Measurements from ENCODE around the gene UBL4B. TPM values are rescaled to one million over a fixed set of nuclear protein-coding genes. Genes with fewer than 3 reads are reported as not detected.

The UBL4B gene
- total and polyA plus RNA-seq, 2 donors (not counting 3 experiments of a cell fraction or from before 2014, with no cell fraction given): not detected

DNA sequence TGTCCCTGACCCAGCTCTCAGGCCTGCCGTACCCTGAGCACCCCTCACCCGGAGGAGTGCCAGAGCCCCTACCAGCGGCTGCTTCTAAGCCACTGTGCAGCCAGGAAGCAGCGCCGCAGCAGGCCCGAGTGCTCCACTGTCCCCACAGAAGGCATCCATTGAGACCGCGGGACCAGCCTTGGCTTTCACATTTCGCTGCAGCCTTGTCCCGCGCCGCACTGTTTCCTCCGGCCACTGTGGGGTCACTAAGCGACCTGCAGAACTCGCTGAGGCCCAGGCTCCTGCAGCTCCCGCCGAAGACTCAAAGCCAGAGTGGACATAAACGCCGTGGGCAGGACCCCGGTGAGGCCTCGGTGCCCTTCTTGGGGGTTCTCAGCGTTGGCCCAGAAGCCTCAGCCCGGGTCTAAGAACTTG, 44.8 kb upstream of the UBL4B start:
- Histone ChIP-seq H3K4me3 (replicated peaks in 1 of 3; ENCODE audit: insufficient read depth in 1 of 3, low read depth in 1 of 3, low read length in 3 of 3) (no peak overlapping the region), H3K79me2 (ENCODE audit: control insufficient read depth, insufficient read depth, low read length) (no peaks in the 10 kb centered on the region), H3K9me1 (replicated peaks; ENCODE audit: control insufficient read depth, extremely low read depth, insufficient read depth, low read length) (no peaks in the 10 kb centered on the region), H3K36me3 (ENCODE audit: control insufficient read depth in 2 of 2, extremely low read depth in 1 of 2, insufficient read depth in 2 of 2, low read length in 2 of 2) (no peaks in the 10 kb centered on the region), H2AFZ (ENCODE audit: low read depth, low read length) (no peak overlapping the region), H3K9ac (replicated peaks; ENCODE audit: extremely low read depth, insufficient read depth, low read length) (no peak overlapping the region), H4K20me1 (replicated peaks; ENCODE audit: control insufficient read depth, extremely low read depth, insufficient read depth, low read length) (no peaks in the 10 kb centered on the region), H3K9me3 (replicated peaks; ENCODE audit: control insufficient read depth, insufficient read depth, low read length) (no peaks in the 10 kb centered on the region), H3K27ac (ENCODE audit: insufficient read depth, low read depth, low read length) (no peak overlapping the region), H3K4me1 (ENCODE audit: control insufficient read depth, extremely low read depth, insufficient read depth, low read length) (no peaks in the 10 kb centered on the region), H3K27me3 (ENCODE audit: control insufficient read depth in 2 of 2, insufficient read depth in 2 of 2, low read length in 2 of 2) (peaks cover 57 to 66% of the 10 kb centered on the region in 2 experiments), H3K4me2 (ENCODE audit: insufficient read depth, low read length) (no peak overlapping the region)
- no peak for TF ChIP-seq MAX (IDR thresholded peaks at IDR 0.05; ENCODE audit: insufficient read depth, insufficient read length)
- TF ChIP-seq POLR2AphosphoS5 (IDR thresholded peaks at IDR 0.05; ENCODE audit: insufficient read depth, low read depth, low read length): no peak
- no peak for TF ChIP-seq MYC (IDR thresholded peaks at IDR 0.05; ENCODE audit: low read depth, low read length)
- TF ChIP-seq CTCF (IDR thresholded peaks at IDR 0.05; ENCODE audit: extremely low read depth in 1 of 2, insufficient read depth in 1 of 2, low read depth in 1 of 2, low read length in 2 of 2): no peak
- TF ChIP-seq JUN (IDR thresholded peaks at IDR 0.05; ENCODE audit: borderline replicate concordance, insufficient read depth, insufficient read length, low read depth): no peak
- no peak for TF ChIP-seq GATA2 (IDR thresholded peaks at IDR 0.05; ENCODE audit: insufficient read depth, insufficient read length, low read depth, low read length)
- TF ChIP-seq POLR2A (IDR thresholded peaks at IDR 0.05; ENCODE audit: low read depth, low read length): no peak
- CTCF ChIA-PET: interaction anchor here (1.2 to 3.2 kb wide), 4 partner anchors 14 to 38 kb away, joined by 3 to 14 read pairs (median 5); no protein-coding TSS in a partner anchor
- no TSS peak for BruUV-seq (replicated peaks)
- DNase-seq (ENCODE audit: low read depth, low spot score) (no peak), FAIRE-seq (no peak)
- intact Hi-C loops (cut with micrococcal nuclease) (no loop called here), dilution Hi-C loops (cut with MboI; ENCODE audit: extremely low pct_ligation_motif_present, low sequenced_read_pairs) (no loop called here)
- POLR2A ChIA-PET: no interaction called here

All from endothelial cell of umbilical vein (primary cell).